GM04503 (cell line): ENCODE results near the gene NUDT1.
"Not testable (repeated sequence)": the region's sequence is repeated elsewhere in the genome, so short reads cannot be mapped to it uniquely, and the experiment has no call there.

Experiments
- DNase-seq: peaks from one replicate; pipeline ENCODE4 v3.0.0-alpha.2; 2012; ENCODE audit warnings: low read depth

Gene NUDT1

DNA sequence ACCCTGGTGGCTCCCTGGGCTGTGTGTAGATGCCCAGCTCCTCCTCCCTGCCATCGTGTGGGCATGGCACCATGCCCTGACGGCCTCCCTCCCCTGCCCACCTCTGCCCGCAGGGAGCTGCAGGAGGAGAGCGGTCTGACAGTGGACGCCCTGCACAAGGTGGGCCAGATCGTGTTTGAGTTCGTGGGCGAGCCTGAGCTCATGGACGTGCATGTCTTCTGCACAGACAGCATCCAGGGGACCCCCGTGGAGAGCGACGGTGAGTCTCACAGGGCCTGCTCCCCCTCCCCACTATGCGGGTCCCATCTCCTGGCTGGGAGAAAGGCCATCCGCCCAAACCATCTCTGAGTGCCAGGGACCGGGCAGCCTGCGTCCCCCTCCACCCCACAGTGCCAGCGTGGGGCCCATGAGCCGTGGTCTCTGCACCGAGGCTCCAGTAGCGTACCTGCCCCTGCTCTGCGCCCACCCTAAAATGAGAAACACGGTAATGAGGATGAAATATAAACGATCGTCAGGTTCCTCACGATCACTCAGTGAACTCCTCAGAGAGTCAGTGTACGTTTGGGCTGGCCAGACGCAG is 7.8 kb downstream of the NUDT1 start:
- DNase-seq: no peak

- DNase-seq: no peak
These were observed 9.4 kb downstream of the NUDT1 start for GRCh38 chr7:2251381-2251780.

DNA sequence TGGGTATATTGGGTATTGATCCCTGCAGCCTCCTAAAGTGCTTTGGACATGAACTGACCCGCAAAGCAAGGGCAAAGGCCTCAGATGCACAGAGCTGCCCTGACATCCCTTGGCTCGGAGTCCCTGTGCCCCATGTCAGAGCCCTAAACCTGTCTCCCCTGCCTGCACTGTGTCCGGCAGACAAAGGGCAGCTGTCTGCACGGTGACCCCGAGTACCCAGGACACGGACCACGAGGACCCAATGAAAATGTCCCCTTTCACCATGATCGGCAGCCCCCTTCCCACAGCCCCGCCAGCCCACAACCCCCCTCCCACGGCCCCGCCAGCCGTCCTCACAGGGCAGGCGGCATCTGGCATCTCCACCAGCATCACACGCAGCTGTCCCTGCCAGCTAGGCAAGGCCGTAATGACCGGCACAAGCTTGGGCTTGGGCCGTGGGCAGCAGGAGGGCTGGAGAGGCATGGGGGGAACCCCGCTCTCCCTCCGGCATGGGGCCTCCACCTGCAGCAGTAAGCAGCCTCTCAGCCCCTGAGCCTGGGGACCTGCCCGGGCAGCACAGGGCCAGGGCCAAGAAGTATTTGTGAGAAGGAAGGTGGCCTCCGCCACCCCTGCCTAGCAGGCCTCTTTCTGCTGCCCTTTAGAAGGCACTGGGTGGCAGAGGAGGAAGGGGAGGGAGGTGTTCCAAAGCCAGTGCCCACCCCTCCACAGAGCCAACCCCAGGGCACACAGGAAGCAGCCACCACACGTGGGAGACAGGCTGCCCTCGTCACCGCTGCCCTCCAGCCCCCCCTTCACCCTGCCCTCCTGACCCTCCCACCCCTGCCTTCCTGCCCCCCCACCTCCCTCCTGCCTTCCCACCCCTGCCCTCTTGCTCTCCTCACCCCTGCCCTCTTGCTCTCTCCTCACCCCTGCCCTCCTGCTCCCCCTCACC is 10.1 kb downstream of the NUDT1 start:
- no peak for DNase-seq

DNA sequence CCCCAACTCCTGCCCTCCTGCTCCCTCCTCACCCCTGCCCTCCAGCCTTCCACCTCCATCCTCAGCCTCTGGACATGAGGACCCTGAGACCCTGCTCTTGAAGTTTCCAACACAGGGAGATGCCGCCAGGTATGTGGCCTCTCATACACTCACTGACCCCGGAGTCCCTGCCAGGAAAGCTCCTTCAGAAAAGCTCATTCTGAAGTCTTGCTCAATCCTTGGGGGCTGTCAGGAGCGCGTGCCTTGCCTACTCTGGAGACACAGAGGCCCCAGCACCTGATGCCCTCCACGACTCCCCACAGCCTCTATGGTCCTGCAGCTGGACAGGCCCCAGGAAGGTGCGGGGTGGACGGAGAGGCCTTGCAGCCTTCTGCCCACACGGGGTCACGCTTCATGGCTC is 11.0 kb downstream of the NUDT1 start:
- DNase-seq: no peak

GRCh38 chr7:2253525-2254244 is 11.7 kb downstream of the NUDT1 start:
- DNase-seq: no peak

DNA sequence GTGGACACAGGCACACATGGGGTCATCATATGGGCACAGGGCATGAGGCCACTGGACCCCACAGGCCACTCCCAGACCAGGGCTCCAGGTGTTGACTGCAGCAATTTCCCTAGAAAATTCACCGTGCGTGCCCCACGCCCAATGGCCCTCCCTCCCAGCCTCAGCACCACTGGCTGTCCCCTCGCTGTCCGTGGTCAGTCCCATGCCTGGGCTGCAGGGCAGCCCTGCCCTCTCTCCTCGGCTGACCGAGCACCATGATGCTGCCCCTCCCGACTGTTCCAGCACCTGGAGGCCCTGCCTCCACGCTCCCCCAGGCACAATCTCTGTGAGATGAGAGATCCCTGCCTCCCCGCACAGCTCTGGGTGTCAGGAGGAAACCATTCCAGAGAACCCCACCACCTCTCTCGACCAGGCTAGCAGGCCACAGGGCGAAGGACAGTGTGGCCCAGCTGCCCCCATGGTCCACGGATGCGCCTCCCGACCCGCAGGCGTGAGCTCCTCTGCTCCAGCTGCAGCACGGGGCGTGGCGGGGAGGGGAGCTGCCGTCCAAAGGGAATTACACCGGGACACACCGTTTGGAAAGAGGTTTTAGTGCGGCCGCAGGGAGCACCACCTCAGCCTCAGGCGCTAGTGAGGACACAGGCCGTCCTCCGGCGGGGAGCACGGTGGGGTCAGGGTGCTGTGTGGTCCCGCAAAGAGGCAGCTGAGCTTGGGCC is 12.6 kb downstream of the NUDT1 start:
- DNase-seq: no peak

DNA sequence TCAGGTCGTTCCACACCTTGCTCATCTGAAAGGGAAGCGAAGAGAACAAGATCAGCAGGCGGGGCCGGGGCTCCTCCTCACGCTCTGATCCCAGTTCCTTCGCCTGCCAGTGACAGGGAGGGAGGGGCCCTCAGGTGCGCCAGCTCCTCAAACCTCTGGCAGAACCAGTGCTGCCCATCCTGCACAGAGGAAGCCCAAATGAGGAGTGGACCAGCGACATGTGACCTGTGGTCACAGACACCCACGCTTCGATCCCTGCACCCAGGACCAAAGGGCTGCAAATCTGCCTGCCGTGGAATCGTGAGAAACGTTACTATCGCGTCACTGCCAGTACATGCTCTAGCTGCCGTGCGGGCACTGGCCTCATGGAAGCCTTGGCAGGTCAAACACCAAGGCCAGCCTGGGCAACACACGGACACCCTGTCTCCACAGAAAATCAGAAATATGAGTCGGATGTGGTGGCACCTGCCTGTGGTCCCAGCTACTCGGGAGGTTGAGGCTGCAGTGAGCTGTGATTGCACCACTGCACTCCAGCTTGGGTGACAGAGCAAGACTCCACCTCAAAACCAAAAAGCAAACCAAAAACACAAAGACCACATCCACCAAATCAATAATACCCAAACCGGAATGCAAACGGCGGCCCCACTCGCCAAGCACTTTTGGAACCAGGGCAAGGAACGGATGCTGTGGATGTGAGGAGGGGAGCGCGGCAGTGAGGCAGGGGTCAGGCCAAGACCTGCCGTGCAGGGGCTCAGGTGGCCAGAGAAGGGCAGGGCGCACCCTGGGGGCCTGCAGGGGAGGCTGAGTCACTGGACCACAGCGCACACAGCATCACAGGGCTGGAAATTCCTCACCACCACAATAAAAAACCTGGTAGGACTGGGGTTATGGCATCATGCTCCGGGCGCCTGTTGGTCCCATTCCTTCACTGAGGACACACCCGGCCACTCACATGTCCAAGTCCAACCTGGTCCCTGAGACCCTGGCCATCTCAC is 13.4 kb downstream of the NUDT1 start:
- DNase-seq: no peak

- DNase-seq: no peak
These were observed 14.4 kb downstream of the NUDT1 start for GRCh38 chr7:2256306-2257045.

DNA sequence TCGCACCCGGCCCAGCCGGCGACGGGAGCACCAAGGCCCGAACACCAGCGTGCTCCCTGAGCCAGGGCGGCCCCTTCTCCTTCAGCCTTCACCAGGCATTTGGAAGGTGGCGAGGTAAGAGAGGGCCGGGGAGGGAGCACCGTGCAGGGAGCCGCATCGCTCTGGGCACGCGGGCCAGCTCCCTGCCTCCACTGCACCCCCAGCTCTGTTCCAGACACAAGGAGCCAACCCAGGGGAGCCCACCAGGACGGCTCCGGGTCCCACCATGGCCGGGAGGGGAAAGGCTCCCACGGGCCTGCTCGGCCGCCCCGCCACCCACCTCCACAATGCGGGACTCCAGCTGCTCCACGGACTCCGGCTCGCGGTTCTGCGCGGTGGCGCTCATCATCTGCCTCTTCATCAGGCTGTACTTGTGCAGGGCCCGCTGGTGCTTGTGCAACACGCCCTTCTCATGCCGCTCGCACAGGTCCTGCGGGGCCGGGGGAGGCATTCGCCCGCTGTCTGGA is 15.1 kb downstream of the NUDT1 start:
- DNase-seq: no peak

DNA sequence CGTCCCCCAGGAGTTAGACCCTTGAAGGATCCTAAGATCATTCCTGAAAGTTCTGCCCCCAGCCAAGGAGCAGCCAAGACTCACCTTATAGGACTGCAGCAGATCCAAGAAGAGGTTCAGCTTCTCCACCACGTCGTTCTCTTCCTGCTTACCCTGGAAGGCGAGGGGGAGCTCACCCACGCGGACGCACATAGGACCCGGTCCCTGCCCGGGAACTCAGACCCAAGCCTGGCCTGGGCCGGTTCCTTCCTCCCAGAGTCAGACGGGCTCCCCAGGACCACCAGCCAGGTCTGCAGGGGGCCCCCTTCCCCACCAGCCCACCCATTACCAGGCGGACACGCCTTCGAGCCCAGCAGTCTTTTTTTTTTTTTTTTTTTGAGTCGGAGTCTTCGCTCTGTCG is 15.6 kb downstream of the NUDT1 start:
- DNase-seq: no peak

GRCh38 chr7:2258661-2259365 is 16.8 kb downstream of the NUDT1 start:
- no peak for DNase-seq

DNA sequence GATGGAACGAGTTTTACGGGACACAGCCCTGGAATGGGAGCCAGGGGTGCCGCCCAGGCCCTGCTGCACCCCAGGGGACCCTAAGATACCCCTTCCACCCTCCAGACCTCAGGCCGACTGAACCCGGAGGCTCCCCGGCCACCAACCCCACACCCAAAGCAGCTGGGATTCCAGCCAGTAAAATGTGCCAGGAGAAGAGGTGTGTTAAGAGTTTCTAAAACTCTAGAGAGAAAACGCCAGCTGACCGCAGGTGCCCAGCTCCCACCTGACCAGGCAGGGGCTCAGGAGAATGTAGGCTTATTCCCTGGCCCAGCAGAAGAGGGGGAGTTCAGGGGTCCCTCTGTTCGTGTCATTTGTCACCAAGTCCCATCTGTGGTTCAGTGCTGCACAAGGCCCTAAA is 17.5 kb downstream of the NUDT1 start:
- no peak for DNase-seq

GRCh38 chr7:2260820-2261219 is 18.8 kb downstream of the NUDT1 start:
- DNase-seq: no peak

DNA sequence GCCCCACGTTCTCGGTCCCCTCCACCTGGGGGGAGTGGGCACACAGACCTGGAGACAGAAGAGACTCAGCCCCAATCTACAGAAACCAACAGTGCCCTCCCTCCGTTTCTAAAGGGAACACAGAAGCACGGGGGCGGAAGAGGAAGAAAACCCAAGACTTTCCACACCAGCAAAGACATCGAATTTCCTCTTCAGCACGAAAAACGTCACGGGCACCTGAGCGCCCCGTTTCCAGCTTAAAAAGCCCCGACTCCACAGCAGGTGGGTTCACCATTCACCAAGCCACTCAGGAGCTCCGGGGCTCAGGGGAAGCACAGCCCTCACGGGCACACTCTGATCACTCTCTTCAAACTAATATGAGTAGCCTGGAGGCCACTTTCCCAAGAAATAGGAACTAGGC is 19.6 kb downstream of the NUDT1 start:
- DNase-seq: no peak

- no peak for DNase-seq
These were observed 21.1 kb downstream of the NUDT1 start for GRCh38 chr7:2263176-2263575.

DNA sequence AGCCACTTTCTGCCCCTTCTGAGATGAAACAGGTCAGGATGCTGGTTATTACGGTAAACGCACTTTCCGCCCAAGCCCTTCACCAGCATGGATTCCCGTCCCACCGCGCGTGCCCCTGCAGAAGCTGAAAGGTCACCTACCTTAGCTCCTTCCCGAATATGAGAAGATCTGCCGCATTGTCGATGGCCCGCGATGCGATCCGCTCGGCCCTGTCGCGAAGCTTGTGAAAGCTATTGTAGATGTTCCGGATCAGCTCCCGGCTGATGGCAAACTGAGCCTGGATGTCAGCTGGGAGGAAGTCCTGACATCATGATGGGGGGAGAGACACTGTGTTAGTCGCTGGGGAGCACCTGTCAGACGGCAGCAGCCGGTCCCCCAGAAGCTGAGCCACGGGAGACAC is 22.1 kb downstream of the NUDT1 start:
- no peak for DNase-seq

DNA sequence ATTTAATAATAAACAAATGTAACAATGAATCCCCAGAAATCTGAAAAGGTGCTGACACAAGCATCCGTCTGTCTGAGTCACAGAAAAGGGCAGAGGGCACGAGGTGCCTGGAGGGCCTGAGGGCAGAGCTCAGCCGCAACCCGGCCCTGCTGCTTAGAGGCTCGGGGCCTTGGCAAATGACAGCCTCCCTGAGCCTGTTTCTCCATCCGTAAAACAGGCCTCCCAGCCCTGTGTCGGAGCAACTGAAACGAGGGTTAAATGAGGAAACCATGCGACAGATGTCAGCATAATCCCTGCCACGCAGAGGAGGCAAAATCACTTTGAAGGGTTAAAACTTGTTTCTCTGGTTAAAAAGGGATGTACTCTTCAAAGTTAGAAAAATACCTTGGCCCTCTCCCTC is 24.9 kb downstream of the NUDT1 start:
- peak; percentile 23 for DNase-seq

DNA sequence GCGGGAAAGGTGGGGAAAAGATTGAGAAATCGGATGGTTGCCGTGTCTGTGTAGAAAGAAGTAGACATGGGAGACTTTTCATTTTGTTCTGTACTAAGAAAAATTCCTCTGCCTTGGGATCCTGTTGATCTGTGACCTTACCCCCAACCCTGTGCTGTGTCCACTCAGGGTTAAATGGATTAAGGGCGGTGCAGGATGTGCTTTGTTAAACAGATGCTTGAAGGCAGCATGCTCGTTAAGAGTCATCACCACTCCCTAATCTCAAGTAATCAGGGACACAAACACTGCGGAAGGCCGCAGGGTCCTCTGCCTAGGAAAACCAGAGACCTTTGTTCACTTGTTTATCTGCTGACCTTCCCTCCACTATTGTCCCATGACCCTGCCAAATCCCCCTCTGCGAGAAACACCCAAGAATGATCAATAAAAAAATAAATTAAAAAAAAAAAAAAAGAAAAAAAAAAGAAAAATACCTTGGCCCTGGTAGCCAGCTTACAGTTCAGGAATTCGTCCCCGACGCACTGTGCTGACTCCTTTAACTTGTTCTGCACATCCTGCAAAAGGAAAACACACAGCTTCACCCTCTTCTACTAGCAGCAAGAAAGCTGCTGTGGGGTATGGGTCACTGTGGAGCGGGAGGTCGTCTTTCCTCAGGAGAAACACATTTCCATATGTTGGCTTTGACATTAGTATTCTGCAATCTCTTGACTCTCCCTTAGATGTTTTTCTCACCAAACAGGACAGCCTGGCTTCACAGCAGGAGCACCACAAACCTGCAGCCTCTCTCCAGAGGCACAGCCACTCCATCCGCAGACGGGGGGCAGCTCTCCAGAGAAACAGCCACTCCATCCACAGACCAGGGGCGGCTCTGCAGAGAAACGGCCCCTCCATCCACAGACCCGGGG is 27.3 kb downstream of the NUDT1 start:
- not testable (repeated sequence) for DNase-seq
